Cardiac muscle cell (in vitro differentiated cells and primary cell): ENCODE data around the gene STXBP2. TPM values are rescaled to one million over a fixed set of nuclear protein-coding genes. Genes with fewer than 3 reads are reported as not detected.

ENCODE experiments used
- DNase-seq, 2 donors: peaks; one replicate each; pipeline versions ENCODE4 v3.0.0 to v3.0.0-alpha.2; 2010 to 2017; ENCODE audit warnings: low read depth in 1 of 2, low spot score in 1 of 2
- H3K27ac ChIP-seq: fragments of 200-600 bp; sonication (generic); 2 replicates; pipeline ENCODE4 v1.5.1; 2016
- H3K27me3 ChIP-seq: fragments of 200-600 bp; sonication (generic); 2 replicates; pipeline ENCODE4 v1.6.0; 2016; ENCODE audit warnings: control low read depth
- H3K36me3 ChIP-seq: fragments of 200-600 bp; sonication (generic); 2 replicates; pipeline ENCODE4 v1.5.1; 2016; ENCODE audit warnings: control low read depth
- H3K4me1 ChIP-seq: fragments of 200-600 bp; sonication (generic); 2 replicates; pipeline ENCODE4 v1.8.1; 2017; ENCODE audit warnings: low read depth, mild to moderate bottlenecking, mixed run types
- H3K4me3 ChIP-seq: fragments of 200-600 bp; sonication (generic); 2 replicates; pipeline ENCODE4 v1.5.1; 2016; ENCODE audit warnings: mild to moderate bottlenecking
- H3K9me3 ChIP-seq: fragments of 200-600 bp; sonication (generic); 2 replicates; pipeline ENCODE4 v1.5.1; 2017; ENCODE audit warnings: low read depth, mild to moderate bottlenecking, control low read depth
- polyA plus RNA-seq: library from polyadenylated mRNA; unstranded; fragments of >200 nt; fragmentation: Nextera tagmentation; extraction: Ambion mirVana; gene quantifications from 2 replicates; pipeline ENCODE4 v1.2.1, GENCODE V29; 2016
- total RNA-seq: library from RNA; depleted of rRNA; stranded (reverse); fragments of >200 nt; gene quantifications from 2 replicates; pipeline ENCODE4 v1.2.3, GENCODE V29; 2016
- TF ChIP-seq, protein P1 (sequence below): IDR thresholded peaks from 2 replicates; pipeline ENCODE4 v1.5.1; 2012; ENCODE audit warnings: low read depth, mild to moderate bottlenecking, low read length

The STXBP2 gene
- total and polyA plus RNA-seq, 2 experiments from 2014 or later = 32.7 to 33.6 TPM

DNA sequence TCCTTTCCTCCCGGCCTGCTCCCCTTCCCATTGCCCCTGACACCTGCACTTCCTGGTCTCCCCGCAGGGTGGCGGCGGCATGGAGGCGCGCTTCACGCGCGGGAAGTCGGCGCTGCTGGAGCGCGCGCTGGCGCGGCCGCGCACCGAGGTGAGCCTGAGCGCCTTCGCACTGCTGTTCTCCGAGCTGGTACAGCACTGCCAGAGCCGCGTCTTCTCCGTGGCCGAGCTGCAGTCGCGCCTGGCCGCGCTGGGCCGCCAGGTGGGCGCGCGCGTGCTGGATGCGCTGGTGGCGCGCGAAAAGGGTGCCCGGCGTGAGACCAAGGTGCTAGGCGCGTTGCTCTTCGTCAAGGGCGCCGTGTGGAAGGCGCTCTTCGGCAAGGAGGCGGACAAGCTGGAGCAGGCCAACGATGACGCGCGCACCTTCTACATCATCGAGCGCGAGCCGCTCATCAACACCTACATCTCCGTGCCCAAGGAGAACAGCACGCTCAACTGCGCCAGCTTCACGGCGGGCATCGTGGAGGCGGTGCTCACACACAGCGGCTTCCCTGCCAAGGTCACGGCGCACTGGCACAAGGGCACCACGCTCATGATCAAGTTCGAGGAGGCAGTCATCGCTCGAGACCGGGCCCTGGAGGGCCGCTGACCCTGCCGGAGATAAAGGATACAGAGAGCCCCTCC lies 45.4 kb downstream of the STXBP2 start:
- H3K36me3 ChIP-seq = peaks cover 6% of the 10 kb centered on the region
- no peak for DNase-seq
- H3K4me3 ChIP-seq = no peak overlapping the region
- no peak overlapping the region for H3K27ac ChIP-seq
- TF ChIP-seq, protein P1, sequence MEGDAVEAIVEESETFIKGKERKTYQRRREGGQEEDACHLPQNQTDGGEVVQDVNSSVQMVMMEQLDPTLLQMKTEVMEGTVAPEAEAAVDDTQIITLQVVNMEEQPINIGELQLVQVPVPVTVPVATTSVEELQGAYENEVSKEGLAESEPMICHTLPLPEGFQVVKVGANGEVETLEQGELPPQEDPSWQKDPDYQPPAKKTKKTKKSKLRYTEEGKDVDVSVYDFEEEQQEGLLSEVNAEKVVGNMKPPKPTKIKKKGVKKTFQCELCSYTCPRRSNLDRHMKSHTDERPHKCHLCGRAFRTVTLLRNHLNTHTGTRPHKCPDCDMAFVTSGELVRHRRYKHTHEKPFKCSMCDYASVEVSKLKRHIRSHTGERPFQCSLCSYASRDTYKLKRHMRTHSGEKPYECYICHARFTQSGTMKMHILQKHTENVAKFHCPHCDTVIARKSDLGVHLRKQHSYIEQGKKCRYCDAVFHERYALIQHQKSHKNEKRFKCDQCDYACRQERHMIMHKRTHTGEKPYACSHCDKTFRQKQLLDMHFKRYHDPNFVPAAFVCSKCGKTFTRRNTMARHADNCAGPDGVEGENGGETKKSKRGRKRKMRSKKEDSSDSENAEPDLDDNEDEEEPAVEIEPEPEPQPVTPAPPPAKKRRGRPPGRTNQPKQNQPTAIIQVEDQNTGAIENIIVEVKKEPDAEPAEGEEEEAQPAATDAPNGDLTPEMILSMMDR = no peak
- no peaks in the 10 kb centered on the region for H3K9me3 ChIP-seq
- H3K27me3 ChIP-seq = peaks cover 2% of the 10 kb centered on the region
- H3K4me1 ChIP-seq = no peaks in the 10 kb centered on the region

GRCh38 chr19:7685546-7686445 lies 48.9 kb downstream of the STXBP2 start:
- no peaks in the 10 kb centered on the region for H3K4me1 ChIP-seq
- no peak for DNase-seq
- TF ChIP-seq, protein P1 = no peak
- H3K27ac ChIP-seq = no peak overlapping the region
- H3K9me3 ChIP-seq = no peaks in the 10 kb centered on the region
- H3K36me3 ChIP-seq = peaks cover 6% of the 10 kb centered on the region
- no peak overlapping the region for H3K4me3 ChIP-seq
- no peaks in the 10 kb centered on the region for H3K27me3 ChIP-seq

- TF ChIP-seq, protein P1 = no peak
- Histone ChIP-seq H3K4me3 (no peak overlapping the region), H3K9me3 (no peaks in the 10 kb centered on the region), H3K27me3 (no peaks in the 10 kb centered on the region), H3K36me3 (peaks cover 6% of the 10 kb centered on the region), H3K27ac (no peak overlapping the region), H3K4me1 (no peaks in the 10 kb centered on the region)
- no peak for DNase-seq
Measured at GRCh38 chr19:7687177-7687576, 50.3 kb downstream of the STXBP2 start.

GRCh38 chr19:7689165-7689564 lies 52.3 kb downstream of the STXBP2 start:
- DNase-seq = no peak
- no peaks in the 10 kb centered on the region for H3K9me3 ChIP-seq
- H3K4me3 ChIP-seq = no peak overlapping the region
- H3K36me3 ChIP-seq = peaks cover 3% of the 10 kb centered on the region
- TF ChIP-seq, protein P1 = no peak
- no peak overlapping the region for H3K27ac ChIP-seq
- H3K4me1 ChIP-seq = no peaks in the 10 kb centered on the region
- H3K27me3 ChIP-seq = no peaks in the 10 kb centered on the region

- H3K36me3 ChIP-seq = no peaks in the 10 kb centered on the region
- H3K4me1 ChIP-seq = no peaks in the 10 kb centered on the region
- DNase-seq = no peak
- no peaks in the 10 kb centered on the region for H3K27me3 ChIP-seq
- no peak overlapping the region for H3K4me3 ChIP-seq
- TF ChIP-seq, protein P1 = no peak
- no peak overlapping the region for H3K27ac ChIP-seq
- no peaks in the 10 kb centered on the region for H3K9me3 ChIP-seq
Measured at GRCh38 chr19:7690779-7691258, 53.9 kb downstream of the STXBP2 start.
